Esophagus squamous epithelium (tissue), 4 donors: ENCODE data around the gene RNF130.

ENCODE experiments used
- CTCF ChIP-seq, 6 experiments: fragments of 450-650 bp in 4 of 6; fragments of 200-600 bp in 2 of 6; sonication (generic) in 2 of 6; IDR thresholded peaks; one replicate each; pipeline ENCODE4 v1.5.1; 2016 to 2019; ENCODE audit warnings: antibody characterized with exemption in 6 of 6, mild to moderate bottlenecking in 4 of 6, moderate library complexity in 4 of 6
- POLR2A ChIP-seq, 4 donors: fragments of 450-650 bp; IDR thresholded peaks; one replicate each; pipeline ENCODE4 v1.6.1; 2017; ENCODE audit warnings: antibody characterized with exemption in 4 of 4, mild to moderate bottlenecking in 4 of 4, moderate library complexity in 3 of 4

DNA sequence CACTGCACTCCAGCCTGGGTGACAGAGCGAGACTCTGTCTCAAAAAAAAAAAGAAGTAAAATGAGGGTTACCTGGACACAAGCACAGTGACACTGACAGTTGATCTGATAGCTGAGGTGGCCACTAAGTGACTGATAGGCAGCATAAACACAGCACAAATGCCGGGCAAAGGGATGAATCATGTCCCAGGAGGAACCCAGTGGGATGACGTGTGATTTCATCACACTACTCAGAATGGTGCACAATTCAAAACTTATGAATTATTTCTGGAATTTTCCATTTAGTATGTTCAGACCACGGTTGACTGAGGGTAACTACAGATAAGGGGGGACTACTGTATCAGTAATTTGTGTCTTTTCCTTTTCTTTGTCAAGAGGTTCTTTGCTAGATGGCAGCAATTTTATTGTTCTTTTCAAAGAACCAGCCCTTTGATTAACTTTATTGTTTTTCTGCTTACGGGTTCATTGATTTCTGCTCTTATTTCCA is 34.3 kb upstream of the RNF130 start:
- TF ChIP-seq CTCF (IDR thresholded peaks at IDR 0.05) (no peak), POLR2A (IDR thresholded peaks at IDR 0.05) (no peak)
